ENCODE data around the gene HDDC3. TPM values are rescaled to one million over a fixed set of nuclear protein-coding genes. Genes with fewer than 3 reads are reported as not detected.

Gene HDDC3
- total RNA-seq, 1 experiment from 2014 or later: 26.7 TPM

GRCh38 chr15:90889736-90890456, 42.5 kb downstream of the HDDC3 start:
- H3K4me3 Mint-ChIP-seq (ENCODE audit: low read depth, unreplicated experiment): no peak overlapping the region
- H3K27me3 Mint-ChIP-seq (ENCODE audit: unreplicated experiment): peaks cover 25% of the 10 kb centered on the region
- H3K9me3 Mint-ChIP-seq (ENCODE audit: low read depth, unreplicated experiment): no peaks in the 10 kb centered on the region
- DNase-seq: no peak
- intact Hi-C loops (cut with micrococcal nuclease; ENCODE audit: unreplicated experiment): loop anchor here (5.0 to 10.0 kb wide), 3 partner anchors 73 to 598 kb away; no protein-coding TSS in a partner anchor
- H3K27ac Mint-ChIP-seq (ENCODE audit: unreplicated experiment): no peak overlapping the region
- no peak for TF ChIP-seq CTCF (IDR thresholded peaks at IDR 0.05; ENCODE audit: unreplicated experiment)
- no peaks in the 10 kb centered on the region for H3K36me3 Mint-ChIP-seq (ENCODE audit: insufficient read depth, unreplicated experiment)
- H3K4me1 Mint-ChIP-seq (ENCODE audit: low read depth, unreplicated experiment): no peaks in the 10 kb centered on the region
- CTCF ChIA-PET: interaction anchor here (0.6 kb wide), 1 partner anchor 530 kb away, joined by 3 read pairs; no protein-coding TSS in a partner anchor
- BruUV-seq (replicated peaks): no TSS peak

- CTCF ChIA-PET: no interaction called here
- no peak for DNase-seq
- Mint-ChIP-seq H3K4me3 (ENCODE audit: low read depth, unreplicated experiment) (no peak overlapping the region), H3K27ac (ENCODE audit: unreplicated experiment) (no peak overlapping the region), H3K4me1 (ENCODE audit: low read depth, unreplicated experiment) (no peaks in the 10 kb centered on the region), H3K36me3 (ENCODE audit: insufficient read depth, unreplicated experiment) (no peaks in the 10 kb centered on the region), H3K27me3 (ENCODE audit: unreplicated experiment) (peaks cover 25% of the 10 kb centered on the region), H3K9me3 (ENCODE audit: low read depth, unreplicated experiment) (no peaks in the 10 kb centered on the region)
- no peak for TF ChIP-seq CTCF (IDR thresholded peaks at IDR 0.05; ENCODE audit: unreplicated experiment)
- no TSS peak for BruUV-seq (replicated peaks)
- intact Hi-C loops (cut with micrococcal nuclease; ENCODE audit: unreplicated experiment): loop anchor here (5.0 to 10.0 kb wide), 3 partner anchors 72 to 597 kb away; no protein-coding TSS in a partner anchor
Measured at GRCh38 chr15:90889313-90889730, 43.0 kb downstream of the HDDC3 start.

- Mint-ChIP-seq H3K9me3 (ENCODE audit: low read depth, unreplicated experiment) (no peaks in the 10 kb centered on the region), H3K36me3 (ENCODE audit: insufficient read depth, unreplicated experiment) (peaks cover 5% of the 10 kb centered on the region), H3K27me3 (ENCODE audit: unreplicated experiment) (peaks cover 25% of the 10 kb centered on the region), H3K4me3 (ENCODE audit: low read depth, unreplicated experiment) (no peak overlapping the region), H3K4me1 (ENCODE audit: low read depth, unreplicated experiment) (no peaks in the 10 kb centered on the region), H3K27ac (ENCODE audit: unreplicated experiment) (no peak overlapping the region)
- intact Hi-C loops (cut with micrococcal nuclease; ENCODE audit: unreplicated experiment): loop anchor here (5.0 to 10.0 kb wide), 3 partner anchors 70 to 595 kb away; no protein-coding TSS in a partner anchor
- no peak for DNase-seq
- CTCF ChIA-PET: interaction anchor here (2.3 kb wide), 1 partner anchor 239 kb away, joined by 32 read pairs; no protein-coding TSS in a partner anchor
- no TSS peak for BruUV-seq (replicated peaks)
- no peak for TF ChIP-seq CTCF (IDR thresholded peaks at IDR 0.05; ENCODE audit: unreplicated experiment)
Measured at GRCh38 chr15:90887037-90887481, 45.3 kb downstream of the HDDC3 start.

GRCh38 chr15:90886291-90886614, 46.1 kb downstream of the HDDC3 start:
- Mint-ChIP-seq H3K36me3 (ENCODE audit: insufficient read depth, unreplicated experiment) (peaks cover 6% of the 10 kb centered on the region), H3K4me1 (ENCODE audit: low read depth, unreplicated experiment) (no peaks in the 10 kb centered on the region), H3K4me3 (ENCODE audit: low read depth, unreplicated experiment) (no peak overlapping the region), H3K9me3 (ENCODE audit: low read depth, unreplicated experiment) (no peaks in the 10 kb centered on the region), H3K27me3 (ENCODE audit: unreplicated experiment) (peaks cover 25% of the 10 kb centered on the region), H3K27ac (ENCODE audit: unreplicated experiment) (no peak overlapping the region)
- no peak for DNase-seq
- BruUV-seq (replicated peaks): no TSS peak
- CTCF ChIA-PET: interaction anchor here (0.7 to 2.3 kb wide), 8 partner anchors 14 to 524 kb away, joined by 3 to 32 read pairs (median 4); partner anchors contain the start of gene BLM
- no peak for TF ChIP-seq CTCF (IDR thresholded peaks at IDR 0.05; ENCODE audit: unreplicated experiment)
- intact Hi-C loops (cut with micrococcal nuclease; ENCODE audit: unreplicated experiment): loop anchor here (1.0 to 10.0 kb wide), 4 partner anchors 69 to 594 kb away; no protein-coding TSS in a partner anchor

All from Calu3 (cell line).